Small intestine (tissue), 7 donors: ENCODE measurements around the gene MLH3. TPM values are rescaled to one million over a fixed set of nuclear protein-coding genes. Genes with fewer than 3 reads are reported as not detected.

ENCODE experiments used
- DNase-seq, 2 donors: peaks; one replicate each; pipeline versions ENCODE4 v3.0.0 to v3.0.0-alpha.2; 2013
- FAIRE-seq: peaks from 2 replicates; lab custom pipeline; 2012; peaks lifted over from hg19 to GRCh38; lab: Jason Lieb, UNC
- H3K27ac ChIP-seq, 3 donors: one replicate each; pipeline ENCODE4 v1.5.1; 2013; ENCODE audit warnings: low read length in 2 of 3, mild to moderate bottlenecking in 2 of 3, control low read depth in 1 of 3, inconsistent platforms in 1 of 3, low read depth in 1 of 3, moderate library complexity in 1 of 3
- H3K27me3 ChIP-seq, 3 donors: one replicate each; pipeline ENCODE4 v1.6.1; 2013; ENCODE audit warnings: low read length in 3 of 3, inconsistent platforms in 1 of 3; ENCODE audit not compliant: control insufficient read depth in 3 of 3, insufficient read depth in 3 of 3
- H3K36me3 ChIP-seq, 3 donors: one replicate each; pipeline ENCODE4 v1.6.1; 2013; ENCODE audit warnings: low read length in 3 of 3, inconsistent platforms in 1 of 3, low read depth in 1 of 3, mild to moderate bottlenecking in 1 of 3, moderate library complexity in 1 of 3; ENCODE audit not compliant: control insufficient read depth in 3 of 3, insufficient read depth in 2 of 3
- H3K4me1 ChIP-seq, 3 donors: one replicate each; pipeline ENCODE4 v1.6.1; 2013; ENCODE audit warnings: low read length in 2 of 3, inconsistent platforms in 1 of 3, low read depth in 1 of 3, mild to moderate bottlenecking in 1 of 3, moderate library complexity in 1 of 3; ENCODE audit not compliant: control insufficient read depth in 3 of 3, insufficient read depth in 2 of 3
- H3K4me3 ChIP-seq, 3 donors: one replicate each; pipeline ENCODE4 v1.5.1; 2013; ENCODE audit warnings: low read length in 3 of 3, control low read depth in 1 of 3, inconsistent platforms in 1 of 3, low read depth in 1 of 3, mild to moderate bottlenecking in 1 of 3, moderate library complexity in 1 of 3
- H3K9me3 ChIP-seq, 2 donors: one replicate each; pipeline ENCODE4 v1.6.1; 2013; ENCODE audit warnings: low read depth in 1 of 2, low read length in 1 of 2; ENCODE audit not compliant: control insufficient read depth in 2 of 2, insufficient read depth in 1 of 2
- WGBS, 3 donors: extraction: QIAGEN DNeasy Blood & Tissue Kit; methylation state at CpG; one replicate each; pipeline ENCODE4 v1.1.7; 2013; 5-methylcytosine and 5-hydroxymethylcytosine counted together
- polyA plus RNA-seq, 4 donors: library from polyadenylated mRNA; stranded (reverse) in 3 of 4; unstranded in 1 of 4; fragments of 200-250 nt in 3 of 4; fragments of 120-200 nt in 1 of 4; gene quantifications; one replicate each; pipeline versions ENCODE4 v1.2.1 to v1.2.3, GENCODE V29; 2013
- donor health status: healthy with polysubstance abuse.
- donor health status: control.
- donor health status: control.
- donor health status: Bipolar disorder and iron deficiency.
- donor health status: healthy.

MLH3 gene
- polyA plus RNA-seq, 4 donors, result 13.9 to 23.7 (median 17.6) TPM

GRCh38 chr14:74979442-74980397 is 71.5 kb downstream of the MLH3 start:
- Histone ChIP-seq H3K9me3 (no peaks in the 10 kb centered on the region), H3K27ac (no peak overlapping the region), H3K4me3 (no peak overlapping the region), H3K4me1 (peaks cover 0 to 2% (median 0%) of the 10 kb centered on the region in 3 donors), H3K36me3 (no peaks in the 10 kb centered on the region), H3K27me3 (no peaks in the 10 kb centered on the region)
- 74 to 79% (median 77%) methylated on average over 23 of the region's 23 CpGs for WGBS, 3 donors
- DNase-seq, result no peak
- no peak for FAIRE-seq

GRCh38 chr14:74979029-74979428 is 72.2 kb downstream of the MLH3 start:
- no peak for FAIRE-seq
- H3K27ac ChIP-seq, result no peak overlapping the region
- H3K9me3 ChIP-seq, result no peaks in the 10 kb centered on the region
- H3K4me3 ChIP-seq, result no peak overlapping the region
- H3K36me3 ChIP-seq, result no peaks in the 10 kb centered on the region
- no peak for DNase-seq
- no peaks in the 10 kb centered on the region for H3K27me3 ChIP-seq
- peaks cover 0 to 8% (median 2%) of the 10 kb centered on the region in 3 donors for H3K4me1 ChIP-seq
- 76 to 85% (median 84%) methylated on average over 4 of the region's 4 CpGs for WGBS, 3 donors

- Histone ChIP-seq H3K9me3 (no peaks in the 10 kb centered on the region), H3K4me3 (no peak overlapping the region), H3K27me3 (no peaks in the 10 kb centered on the region), H3K27ac (no peak overlapping the region), H3K36me3 (no peaks in the 10 kb centered on the region), H3K4me1 (peaks cover 0 to 13% (median 5%) of the 10 kb centered on the region in 3 donors)
- DNase-seq (no peak), FAIRE-seq (no peak)
- 86 to 92% (median 86%) methylated on average over 11 of the region's 11 CpGs for WGBS, 3 donors
Observed at GRCh38 chr14:74978416-74978947, 72.8 kb downstream of the MLH3 start.

GRCh38 chr14:74977901-74978385 is 73.3 kb downstream of the MLH3 start:
- Histone ChIP-seq H3K4me1 (peaks cover 0 to 14% (median 5%) of the 10 kb centered on the region in 3 donors), H3K36me3 (no peaks in the 10 kb centered on the region), H3K9me3 (no peaks in the 10 kb centered on the region), H3K27me3 (no peaks in the 10 kb centered on the region), H3K4me3 (no peak overlapping the region), H3K27ac (no peak overlapping the region)
- 62 to 69% (median 67%) methylated on average over 6 of the region's 6 CpGs for WGBS, 3 donors
- DNase-seq (no peak), FAIRE-seq (no peak)

- H3K9me3 ChIP-seq, result no peaks in the 10 kb centered on the region
- H3K36me3 ChIP-seq, result no peaks in the 10 kb centered on the region
- H3K4me1 ChIP-seq, result peaks cover 0 to 14% (median 5%) of the 10 kb centered on the region in 3 donors
- H3K27ac ChIP-seq, result no peak overlapping the region
- DNase-seq, result no peak
- no peak overlapping the region for H3K4me3 ChIP-seq
- 85 to 91% (median 88%) methylated on average over 12 of the region's 12 CpGs for WGBS, 3 donors
- no peak for FAIRE-seq
- H3K27me3 ChIP-seq, result no peaks in the 10 kb centered on the region
Observed at GRCh38 chr14:74977164-74977900, 73.9 kb downstream of the MLH3 start.

- 85 to 88% (median 86%) methylated on average over 11 of the region's 11 CpGs for WGBS, 3 donors
- H3K27ac ChIP-seq, result no peak overlapping the region
- no peaks in the 10 kb centered on the region for H3K27me3 ChIP-seq
- no peak for FAIRE-seq
- H3K4me1 ChIP-seq, result peaks cover 0 to 14% (median 5%) of the 10 kb centered on the region in 3 donors
- no peaks in the 10 kb centered on the region for H3K36me3 ChIP-seq
- DNase-seq, result no peak
- H3K4me3 ChIP-seq, result no peak overlapping the region
- H3K9me3 ChIP-seq, result no peaks in the 10 kb centered on the region
Observed at GRCh38 chr14:74976264-74977113, 74.8 kb downstream of the MLH3 start.

- Histone ChIP-seq H3K27me3 (no peaks in the 10 kb centered on the region), H3K4me3 (no peak overlapping the region), H3K36me3 (no peaks in the 10 kb centered on the region), H3K27ac (peak overlapping the region in 1 of 3 donors; percentile 50), H3K4me1 (peaks cover 0 to 14% (median 5%) of the 10 kb centered on the region in 3 donors), H3K9me3 (no peaks in the 10 kb centered on the region)
- 63 to 66% (median 64%) methylated on average over 12 of the region's 12 CpGs for WGBS, 3 donors
- FAIRE-seq, result no peak
- DNase-seq, result peak in 1 of 2 donors; percentile 37
Observed at GRCh38 chr14:74975059-74975810, 76.0 kb downstream of the MLH3 start.
